ENCODE data around the gene ORC3.

ORC3 gene

DNA sequence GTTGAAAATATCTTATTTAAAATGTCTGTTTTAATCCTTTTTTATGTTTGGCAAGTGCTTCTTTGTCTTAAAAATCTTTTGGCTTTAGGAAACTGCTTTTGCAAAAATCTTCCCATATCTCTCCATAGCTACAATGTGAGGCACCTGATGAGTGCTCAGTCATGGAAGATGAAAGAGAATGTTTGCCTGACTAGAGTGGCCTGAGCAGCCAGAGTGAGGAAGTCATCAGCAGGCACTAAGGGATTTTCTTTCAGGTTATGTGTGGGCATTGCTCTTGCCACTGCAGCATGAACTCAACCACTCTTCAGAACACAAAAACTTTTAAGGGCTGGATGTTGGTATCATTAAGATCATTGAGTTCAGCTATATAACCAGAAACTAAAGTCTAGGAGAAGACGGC is 64.2 kb downstream of the ORC3 start:
- ATAC-seq (replicated peaks; ENCODE audit: extremely low read depth, poor library complexity, severe bottlenecking): no peak
- no peak for DNase-seq (ENCODE audit: low spot score in 2 of 2)
- H3K36me3 Mint-ChIP-seq (ENCODE audit: insufficient read depth): peaks cover 8% of the 10 kb centered on the region
- peaks cover 5% of the 10 kb centered on the region for H3K4me1 Mint-ChIP-seq
- no peaks in the 10 kb centered on the region for H3K27me3 Mint-ChIP-seq
- H3K9me3 Mint-ChIP-seq: no peaks in the 10 kb centered on the region
- no peak overlapping the region for H3K27ac Mint-ChIP-seq (ENCODE audit: low read depth)
- H3K4me3 Mint-ChIP-seq: no peak overlapping the region

- peaks cover 8% of the 10 kb centered on the region for H3K36me3 Mint-ChIP-seq (ENCODE audit: insufficient read depth)
- ATAC-seq (replicated peaks; ENCODE audit: extremely low read depth, poor library complexity, severe bottlenecking): no peak
- DNase-seq (ENCODE audit: low spot score in 2 of 2): no peak
- no peaks in the 10 kb centered on the region for H3K27me3 Mint-ChIP-seq
- H3K27ac Mint-ChIP-seq (ENCODE audit: low read depth): peak overlapping the region; percentile 27
- H3K4me3 Mint-ChIP-seq: no peak overlapping the region
- H3K9me3 Mint-ChIP-seq: no peaks in the 10 kb centered on the region
- peaks cover 5% of the 10 kb centered on the region for H3K4me1 Mint-ChIP-seq
Observed at GRCh38 chr6:87654875-87655454, 65.0 kb downstream of the ORC3 start.

- no peak for ATAC-seq (replicated peaks; ENCODE audit: extremely low read depth, poor library complexity, severe bottlenecking)
- peaks cover 5% of the 10 kb centered on the region for H3K36me3 Mint-ChIP-seq (ENCODE audit: insufficient read depth)
- H3K4me1 Mint-ChIP-seq: peaks cover 5% of the 10 kb centered on the region
- no peak for DNase-seq (ENCODE audit: low spot score in 2 of 2)
- H3K9me3 Mint-ChIP-seq: no peaks in the 10 kb centered on the region
- H3K27ac Mint-ChIP-seq (ENCODE audit: low read depth): no peak overlapping the region
- no peak overlapping the region for H3K4me3 Mint-ChIP-seq
- H3K27me3 Mint-ChIP-seq: no peaks in the 10 kb centered on the region
Observed at GRCh38 chr6:87655824-87656223, 65.9 kb downstream of the ORC3 start.

GRCh38 chr6:87656857-87657256 is 66.9 kb downstream of the ORC3 start:
- DNase-seq (ENCODE audit: low spot score in 2 of 2): no peak
- peaks cover 5% of the 10 kb centered on the region for H3K4me1 Mint-ChIP-seq
- H3K36me3 Mint-ChIP-seq (ENCODE audit: insufficient read depth): peaks cover 8% of the 10 kb centered on the region

DNA sequence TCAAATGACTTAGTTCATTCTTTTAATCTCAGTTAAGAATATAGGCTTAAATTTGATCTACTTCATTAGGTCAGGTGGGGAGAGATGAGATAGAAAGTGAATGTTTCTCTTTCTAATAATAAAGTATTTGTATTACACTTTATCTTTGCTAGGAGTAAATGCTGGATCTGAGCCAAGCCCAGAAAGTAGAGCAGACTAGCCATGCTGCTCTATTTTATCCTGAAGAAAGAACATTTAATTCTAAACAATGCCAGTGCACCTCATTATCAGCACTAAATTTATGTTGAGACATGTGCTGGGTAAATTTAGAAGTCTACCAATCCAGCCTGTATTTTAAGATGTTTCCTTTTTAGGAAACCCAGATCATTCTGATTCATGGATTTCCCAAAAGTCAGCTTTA is 68.6 kb downstream of the ORC3 start:
- no peak for DNase-seq (ENCODE audit: low spot score in 2 of 2)
- ATAC-seq (replicated peaks; ENCODE audit: extremely low read depth, poor library complexity, severe bottlenecking): no peak
- H3K27me3 Mint-ChIP-seq: no peaks in the 10 kb centered on the region
- H3K36me3 Mint-ChIP-seq (ENCODE audit: insufficient read depth): peaks cover 6% of the 10 kb centered on the region
- H3K9me3 Mint-ChIP-seq: no peaks in the 10 kb centered on the region
- H3K4me1 Mint-ChIP-seq: no peaks in the 10 kb centered on the region
- no peak overlapping the region for H3K4me3 Mint-ChIP-seq
- H3K27ac Mint-ChIP-seq (ENCODE audit: low read depth): no peak overlapping the region

More at GRCh38 chr6:87656857-87657256, 66.9 kb downstream of the ORC3 start:
- no peak overlapping the region for H3K4me3 Mint-ChIP-seq
- no peaks in the 10 kb centered on the region for H3K9me3 Mint-ChIP-seq
- H3K27ac Mint-ChIP-seq (ENCODE audit: low read depth): no peak overlapping the region
- ATAC-seq (replicated peaks; ENCODE audit: extremely low read depth, poor library complexity, severe bottlenecking): no peak
- H3K27me3 Mint-ChIP-seq: no peaks in the 10 kb centered on the region

GRCh38 chr6:87660226-87660911 is 70.4 kb downstream of the ORC3 start:
- DNase-seq (ENCODE audit: low spot score in 2 of 2): no peak
- Mint-ChIP-seq H3K27ac (ENCODE audit: low read depth) (no peak overlapping the region), H3K9me3 (no peaks in the 10 kb centered on the region), H3K4me1 (no peaks in the 10 kb centered on the region), H3K36me3 (ENCODE audit: insufficient read depth) (peaks cover 5% of the 10 kb centered on the region), H3K27me3 (no peaks in the 10 kb centered on the region), H3K4me3 (no peak overlapping the region)
- ATAC-seq (replicated peaks; ENCODE audit: extremely low read depth, poor library complexity, severe bottlenecking): no peak

GRCh38 chr6:87661016-87661415 is 71.1 kb downstream of the ORC3 start:
- H3K27me3 Mint-ChIP-seq: no peaks in the 10 kb centered on the region
- H3K9me3 Mint-ChIP-seq: no peaks in the 10 kb centered on the region
- no peaks in the 10 kb centered on the region for H3K4me1 Mint-ChIP-seq
- H3K4me3 Mint-ChIP-seq: no peak overlapping the region
- no peak for ATAC-seq (replicated peaks; ENCODE audit: extremely low read depth, poor library complexity, severe bottlenecking)
- H3K27ac Mint-ChIP-seq (ENCODE audit: low read depth): no peak overlapping the region
- no peak for DNase-seq (ENCODE audit: low spot score in 2 of 2)
- peaks cover 5% of the 10 kb centered on the region for H3K36me3 Mint-ChIP-seq (ENCODE audit: insufficient read depth)

GRCh38 chr6:87661503-87661902 is 71.6 kb downstream of the ORC3 start:
- peaks cover 5% of the 10 kb centered on the region for H3K36me3 Mint-ChIP-seq (ENCODE audit: insufficient read depth)
- ATAC-seq (replicated peaks; ENCODE audit: extremely low read depth, poor library complexity, severe bottlenecking): no peak
- no peaks in the 10 kb centered on the region for H3K4me1 Mint-ChIP-seq
- no peaks in the 10 kb centered on the region for H3K9me3 Mint-ChIP-seq
- H3K27ac Mint-ChIP-seq (ENCODE audit: low read depth): no peak overlapping the region
- DNase-seq (ENCODE audit: low spot score in 2 of 2): no peak
- no peaks in the 10 kb centered on the region for H3K27me3 Mint-ChIP-seq
- no peak overlapping the region for H3K4me3 Mint-ChIP-seq

GRCh38 chr6:87663434-87663833 is 73.5 kb downstream of the ORC3 start:
- Mint-ChIP-seq H3K27ac (ENCODE audit: low read depth) (no peak overlapping the region), H3K4me1 (no peaks in the 10 kb centered on the region), H3K36me3 (ENCODE audit: insufficient read depth) (peaks cover 5% of the 10 kb centered on the region), H3K4me3 (no peak overlapping the region), H3K27me3 (no peaks in the 10 kb centered on the region), H3K9me3 (no peaks in the 10 kb centered on the region)
- ATAC-seq (replicated peaks; ENCODE audit: extremely low read depth, poor library complexity, severe bottlenecking) (no peak), DNase-seq (ENCODE audit: low spot score in 2 of 2) (no peak)

- no peaks in the 10 kb centered on the region for H3K27me3 Mint-ChIP-seq
- no peak for DNase-seq (ENCODE audit: low spot score in 2 of 2)
- no peak for ATAC-seq (replicated peaks; ENCODE audit: extremely low read depth, poor library complexity, severe bottlenecking)
- no peak overlapping the region for H3K27ac Mint-ChIP-seq (ENCODE audit: low read depth)
- H3K4me1 Mint-ChIP-seq: no peaks in the 10 kb centered on the region
- H3K36me3 Mint-ChIP-seq (ENCODE audit: insufficient read depth): peaks cover 5% of the 10 kb centered on the region
- H3K9me3 Mint-ChIP-seq: no peaks in the 10 kb centered on the region
- no peak overlapping the region for H3K4me3 Mint-ChIP-seq
Observed at GRCh38 chr6:87664921-87665485, 75.1 kb downstream of the ORC3 start.

DNA sequence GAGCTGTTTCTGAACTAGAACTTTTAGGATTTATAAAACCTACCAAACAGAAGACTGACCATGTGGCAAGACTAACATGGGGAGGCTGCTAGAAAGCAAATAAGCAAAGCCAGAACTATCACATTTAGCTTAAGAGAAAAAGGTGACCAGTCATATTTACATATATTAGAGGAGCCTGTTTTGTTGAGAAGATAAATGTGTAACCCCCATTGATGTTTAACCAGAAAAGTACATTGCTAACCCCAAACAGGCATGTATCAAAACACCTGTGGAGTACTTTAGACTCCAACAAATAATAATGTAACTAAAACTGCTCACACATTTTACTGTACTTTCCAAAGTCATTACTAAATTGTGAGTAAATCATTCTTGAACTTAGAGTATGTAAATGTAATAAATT is 77.1 kb downstream of the ORC3 start:
- H3K27ac Mint-ChIP-seq (ENCODE audit: low read depth): no peak overlapping the region
- no peaks in the 10 kb centered on the region for H3K27me3 Mint-ChIP-seq
- no peak for ATAC-seq (replicated peaks; ENCODE audit: extremely low read depth, poor library complexity, severe bottlenecking)
- H3K36me3 Mint-ChIP-seq (ENCODE audit: insufficient read depth): peaks cover 12% of the 10 kb centered on the region
- peaks cover 11% of the 10 kb centered on the region for H3K4me1 Mint-ChIP-seq
- no peaks in the 10 kb centered on the region for H3K9me3 Mint-ChIP-seq
- H3K4me3 Mint-ChIP-seq: no peak overlapping the region
- DNase-seq (ENCODE audit: low spot score in 2 of 2): no peak

GRCh38 chr6:87668013-87668412 is 78.1 kb downstream of the ORC3 start:
- Mint-ChIP-seq H3K36me3 (ENCODE audit: insufficient read depth) (peaks cover 15% of the 10 kb centered on the region), H3K4me3 (no peak overlapping the region), H3K4me1 (peaks cover 11% of the 10 kb centered on the region), H3K27ac (ENCODE audit: low read depth) (no peak overlapping the region), H3K27me3 (no peaks in the 10 kb centered on the region), H3K9me3 (no peaks in the 10 kb centered on the region)
- DNase-seq (ENCODE audit: low spot score in 2 of 2) (no peak), ATAC-seq (replicated peaks; ENCODE audit: extremely low read depth, poor library complexity, severe bottlenecking) (no peak)

DNA sequence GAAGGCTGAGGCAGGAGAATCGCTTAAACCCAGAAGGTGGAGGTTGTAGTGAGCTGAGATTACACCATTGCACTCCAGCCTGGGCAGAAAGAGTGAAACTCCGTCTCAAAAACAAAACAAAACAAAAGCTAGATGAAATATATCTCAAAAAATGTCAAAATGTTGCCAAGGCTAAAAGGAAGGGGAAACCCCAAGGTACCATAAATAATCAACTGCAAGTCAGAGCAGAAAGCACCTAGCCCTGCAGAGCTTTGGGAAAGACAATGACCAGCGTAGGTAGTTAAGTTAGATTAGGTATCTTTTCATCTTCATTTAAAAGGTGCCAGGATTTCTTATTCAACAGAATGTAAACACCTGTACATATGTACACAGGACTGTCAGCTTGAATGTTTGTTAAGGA is 79.1 kb downstream of the ORC3 start:
- ATAC-seq (replicated peaks; ENCODE audit: extremely low read depth, poor library complexity, severe bottlenecking) (no peak), DNase-seq (ENCODE audit: low spot score in 2 of 2) (no peak)
- Mint-ChIP-seq H3K4me3 (no peak overlapping the region), H3K4me1 (peaks cover 11% of the 10 kb centered on the region), H3K36me3 (ENCODE audit: insufficient read depth) (peaks cover 26% of the 10 kb centered on the region), H3K27ac (ENCODE audit: low read depth) (no peak overlapping the region), H3K27me3 (no peaks in the 10 kb centered on the region), H3K9me3 (no peaks in the 10 kb centered on the region)

All from central memory CD8-positive, alpha-beta T cell (primary cell).